GM12878 (cell line): ENCODE data around the gene MYO15A. TPM values are rescaled to one million over a fixed set of nuclear protein-coding genes. Genes with fewer than 3 reads are reported as not detected.

Experiments
- CBX3 ChIP-seq: fragments of 200-600 bp; sonication (generic); IDR thresholded peaks from 2 replicates; pipeline ENCODE4 v1.6.1; 2016; ENCODE audit warnings: low read depth, borderline replicate concordance
- CHD1 ChIP-seq: IDR thresholded peaks from 2 replicates; pipeline ENCODE4 v1.6.1; 2012; ENCODE audit warnings: low read depth, low read length, improper control_type of control experiment
- GATAD2B ChIP-seq: fragments of 450-650 bp; conservative IDR thresholded peaks from 2 replicates; pipeline ENCODE4 v1.6.1; 2017; ENCODE audit warnings: low read depth, mild to moderate bottlenecking, moderate library complexity
- HDGF ChIP-seq: fragments of 450-650 bp; IDR thresholded peaks from 2 replicates; pipeline ENCODE4 v1.6.1; 2016; ENCODE audit warnings: antibody characterized with exemption
- JUNB ChIP-seq: IDR thresholded peaks from 2 replicates; pipeline ENCODE4 v1.6.1; 2016; ENCODE audit warnings: antibody characterized with exemption, mild to moderate bottlenecking
- MTA2 ChIP-seq: fragments of 450-650 bp; IDR thresholded peaks from 2 replicates; pipeline ENCODE4 v1.6.1; 2016; ENCODE audit warnings: low read depth, mild to moderate bottlenecking, moderate library complexity
- MTA3 ChIP-seq: IDR thresholded peaks from 2 replicates; pipeline ENCODE4 v1.6.1; 2012; ENCODE audit warnings: low read length, inconsistent platforms, borderline replicate concordance
- NR2C1 ChIP-seq: fragments of 450-650 bp; IDR thresholded peaks from 2 replicates; pipeline ENCODE4 v1.6.1; 2017; ENCODE audit warnings: antibody characterized with exemption, mild to moderate bottlenecking, moderate library complexity
- POLR2AphosphoS5 ChIP-seq: IDR thresholded peaks from 2 replicates; pipeline ENCODE4 v1.6.1; 2011; ENCODE audit warnings: mild to moderate bottlenecking, low read length, inconsistent platforms
- SUPT20H ChIP-seq: IDR thresholded peaks from 2 replicates; pipeline ENCODE4 v1.6.1; 2011; ENCODE audit warnings: low read depth, mild to moderate bottlenecking, low read length, moderate library complexity, borderline replicate concordance; ENCODE audit not compliant: control insufficient read depth
- ZNF207 ChIP-seq: fragments of 450-650 bp; IDR thresholded peaks from 2 replicates; pipeline ENCODE4 v1.6.1; 2014; ENCODE audit warnings: antibody characterized with exemption, mild to moderate bottlenecking, borderline replicate concordance
- polyA plus RNA-seq, 11 experiments: library from polyadenylated mRNA; depleted of rRNA in 4 of 11; unstranded in 6 of 11; stranded (reverse) in 5 of 11; fragments of >200 nt; fragmentation: Nextera tagmentation in 4 of 11; fragmentation: Illumina TruSeq in 1 of 11; extraction: Ambion mirVana in 4 of 11; extraction: Trizol in 1 of 11; gene quantifications; 1 replicate in 1 of 11; 2 replicates in 10 of 11; pipeline versions ENCODE4 v1.2.1 to v1.2.3, GENCODE V29; 2011 to 2016; ENCODE audit warnings: inconsistent platforms in 2 of 11, missing spikeins in 2 of 11, low read depth in 1 of 11
- total RNA-seq, 4 experiments: library from RNA; depleted of rRNA in 3 of 4; stranded (reverse); fragments of >200 nt in 3 of 4; fragmentation: Illumina TruSeq in 1 of 4; extraction: Trizol in 1 of 4; gene quantifications; 2 replicates each; pipeline versions ENCODE4 v1.2.1 to v1.2.3, GENCODE V29; 2013 to 2021
- TF ChIP-seq, protein P1 (sequence below): IDR thresholded peaks from 2 replicates; pipeline ENCODE4 v1.6.1; 2012; ENCODE audit warnings: mild to moderate bottlenecking, low read depth, low read length
- TF ChIP-seq, protein P2 (sequence below): IDR thresholded peaks from 2 replicates; pipeline ENCODE4 v1.6.1; 2011; ENCODE audit warnings: low read depth, low read length, improper control_type of control experiment, borderline replicate concordance

MYO15A gene
- total and polyA plus RNA-seq, 10 of the 15 experiments (the other 5 are each of a cell fraction or from before 2014, with no cell fraction given): 0.03 to 0.77 (median 0.21) TPM; not detected in 4

DNA sequence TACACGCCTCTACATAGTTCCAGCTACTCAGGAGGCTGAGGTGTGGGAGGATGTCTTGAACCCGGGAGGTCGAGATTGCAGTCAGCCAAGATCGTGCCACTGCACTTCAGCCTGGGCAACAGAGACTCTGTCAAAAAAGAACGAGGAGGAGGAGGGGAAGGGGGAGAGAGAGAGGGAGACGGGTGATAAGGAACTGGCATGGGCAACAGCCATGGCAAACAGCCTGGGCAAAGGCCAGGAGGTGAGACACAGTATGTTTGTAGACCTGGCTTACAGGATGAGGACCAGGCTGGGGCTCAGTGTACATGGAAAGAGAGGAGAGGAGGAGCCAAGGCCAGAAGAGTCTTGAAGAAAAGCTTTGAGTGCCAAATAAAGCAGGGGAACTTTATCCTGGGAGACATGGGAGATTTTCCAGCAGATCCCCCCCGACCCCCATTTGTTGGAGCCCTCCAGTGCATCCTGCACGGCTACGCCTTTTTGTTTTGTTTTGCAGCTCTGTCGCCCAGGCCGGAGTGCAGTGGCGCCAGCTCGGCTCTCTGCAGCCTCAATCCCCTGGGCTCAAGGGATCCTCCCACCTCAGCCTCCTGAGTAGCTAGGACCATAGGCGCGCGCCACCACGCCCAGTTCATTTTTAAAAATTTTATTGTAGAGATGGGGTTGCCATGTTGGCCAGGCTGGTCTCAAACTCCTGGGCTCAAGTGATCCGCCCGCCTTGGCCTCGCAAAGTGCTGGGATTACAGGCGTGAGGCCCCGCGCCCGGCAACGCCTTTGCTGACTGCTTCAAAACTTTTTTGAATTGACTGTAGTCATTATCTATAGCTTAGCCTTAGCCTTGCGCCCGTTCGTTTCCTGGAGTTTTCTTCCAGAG, 73.8 kb downstream of the MYO15A start (continued):
- TF ChIP-seq POLR2AphosphoS5 (no peak), HDGF (no peak), MTA2 (no peak), ZNF207 (no peak), CHD1 (no peak), CBX3 (no peak), NR2C1 (no peak), SUPT20H (no peak), GATAD2B (0 out of 2 replicates have a peak, but pooled peaks have one; percentile 64), JUNB (no peak), MTA3 (no peak)
- TF ChIP-seq, protein P1, sequence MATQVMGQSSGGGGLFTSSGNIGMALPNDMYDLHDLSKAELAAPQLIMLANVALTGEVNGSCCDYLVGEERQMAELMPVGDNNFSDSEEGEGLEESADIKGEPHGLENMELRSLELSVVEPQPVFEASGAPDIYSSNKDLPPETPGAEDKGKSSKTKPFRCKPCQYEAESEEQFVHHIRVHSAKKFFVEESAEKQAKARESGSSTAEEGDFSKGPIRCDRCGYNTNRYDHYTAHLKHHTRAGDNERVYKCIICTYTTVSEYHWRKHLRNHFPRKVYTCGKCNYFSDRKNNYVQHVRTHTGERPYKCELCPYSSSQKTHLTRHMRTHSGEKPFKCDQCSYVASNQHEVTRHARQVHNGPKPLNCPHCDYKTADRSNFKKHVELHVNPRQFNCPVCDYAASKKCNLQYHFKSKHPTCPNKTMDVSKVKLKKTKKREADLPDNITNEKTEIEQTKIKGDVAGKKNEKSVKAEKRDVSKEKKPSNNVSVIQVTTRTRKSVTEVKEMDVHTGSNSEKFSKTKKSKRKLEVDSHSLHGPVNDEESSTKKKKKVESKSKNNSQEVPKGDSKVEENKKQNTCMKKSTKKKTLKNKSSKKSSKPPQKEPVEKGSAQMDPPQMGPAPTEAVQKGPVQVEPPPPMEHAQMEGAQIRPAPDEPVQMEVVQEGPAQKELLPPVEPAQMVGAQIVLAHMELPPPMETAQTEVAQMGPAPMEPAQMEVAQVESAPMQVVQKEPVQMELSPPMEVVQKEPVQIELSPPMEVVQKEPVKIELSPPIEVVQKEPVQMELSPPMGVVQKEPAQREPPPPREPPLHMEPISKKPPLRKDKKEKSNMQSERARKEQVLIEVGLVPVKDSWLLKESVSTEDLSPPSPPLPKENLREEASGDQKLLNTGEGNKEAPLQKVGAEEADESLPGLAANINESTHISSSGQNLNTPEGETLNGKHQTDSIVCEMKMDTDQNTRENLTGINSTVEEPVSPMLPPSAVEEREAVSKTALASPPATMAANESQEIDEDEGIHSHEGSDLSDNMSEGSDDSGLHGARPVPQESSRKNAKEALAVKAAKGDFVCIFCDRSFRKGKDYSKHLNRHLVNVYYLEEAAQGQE: no peak
- TF ChIP-seq, protein P2, sequence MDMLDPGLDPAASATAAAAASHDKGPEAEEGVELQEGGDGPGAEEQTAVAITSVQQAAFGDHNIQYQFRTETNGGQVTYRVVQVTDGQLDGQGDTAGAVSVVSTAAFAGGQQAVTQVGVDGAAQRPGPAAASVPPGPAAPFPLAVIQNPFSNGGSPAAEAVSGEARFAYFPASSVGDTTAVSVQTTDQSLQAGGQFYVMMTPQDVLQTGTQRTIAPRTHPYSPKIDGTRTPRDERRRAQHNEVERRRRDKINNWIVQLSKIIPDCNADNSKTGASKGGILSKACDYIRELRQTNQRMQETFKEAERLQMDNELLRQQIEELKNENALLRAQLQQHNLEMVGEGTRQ: no peak
- TF ChIP-seq, all 136 proteins: peak for 10
